GM10847 (cell line): Measurements from ENCODE around the gene TPK1.

Source experiments
- POLR2A ChIP-seq: IDR thresholded peaks from 2 replicates; pipeline ENCODE4 v1.6.1; 2011; ENCODE audit not compliant: insufficient read length; ENCODE audit errors: extremely low read depth

Gene TPK1

DNA sequence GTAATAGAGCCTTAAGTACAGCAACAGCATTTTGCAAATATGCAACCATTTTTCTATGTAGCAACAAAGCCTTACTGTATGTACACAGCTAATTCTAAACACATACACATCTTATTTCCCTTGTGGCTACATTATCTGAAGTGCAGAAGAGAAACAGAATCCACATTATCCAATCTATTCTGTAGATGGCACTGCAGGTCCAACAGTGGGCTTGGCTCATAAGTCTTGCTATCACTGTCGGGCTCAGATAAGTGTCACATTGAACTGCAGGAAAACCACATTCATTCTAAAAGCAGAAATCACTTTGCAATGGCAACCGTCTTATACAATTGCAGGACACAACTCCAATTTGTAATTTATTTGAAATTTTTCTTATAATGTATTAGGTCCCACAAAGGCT, 322.5 kb downstream of the TPK1 start:
- TF ChIP-seq POLR2A, result no peak

DNA sequence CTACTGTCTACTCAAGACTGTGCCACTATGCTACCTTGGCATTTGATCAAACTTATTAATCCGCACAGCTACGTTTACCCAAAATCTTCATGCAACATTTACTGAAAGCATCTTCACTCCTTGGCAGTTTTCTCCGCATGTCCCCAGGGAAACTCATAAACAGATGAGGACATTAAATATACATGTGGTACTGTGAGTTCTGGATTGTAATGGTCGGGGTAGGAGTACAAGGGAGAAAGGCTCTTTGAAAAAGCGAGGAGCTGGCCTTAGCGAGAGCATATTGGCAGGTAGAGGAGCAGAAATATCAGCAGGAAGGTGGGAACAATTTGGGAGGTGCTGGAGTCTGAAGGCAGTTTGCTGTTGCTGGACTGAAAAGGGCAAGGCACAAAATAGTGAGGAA, 325.2 kb downstream of the TPK1 start:
- no peak for TF ChIP-seq POLR2A

DNA sequence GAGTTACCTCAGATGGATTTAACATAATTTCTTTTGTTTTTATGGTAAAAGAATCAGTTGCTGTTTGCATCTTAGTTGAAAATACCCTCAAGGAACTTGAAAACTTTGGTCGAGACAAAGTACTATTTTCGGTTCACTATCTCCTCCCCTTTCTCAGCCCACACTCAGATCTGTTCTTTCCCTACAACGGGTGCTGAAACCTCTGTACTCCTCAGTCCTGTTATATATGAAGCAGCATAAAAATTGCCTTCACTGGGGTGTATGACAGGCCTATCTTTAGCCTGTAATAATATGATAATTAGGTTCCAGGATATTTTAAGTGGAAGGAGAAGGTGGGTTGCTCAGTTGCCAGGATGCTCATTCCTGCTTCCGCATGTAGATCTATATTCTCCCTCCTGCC, 327.2 kb downstream of the TPK1 start:
- no peak for TF ChIP-seq POLR2A

DNA sequence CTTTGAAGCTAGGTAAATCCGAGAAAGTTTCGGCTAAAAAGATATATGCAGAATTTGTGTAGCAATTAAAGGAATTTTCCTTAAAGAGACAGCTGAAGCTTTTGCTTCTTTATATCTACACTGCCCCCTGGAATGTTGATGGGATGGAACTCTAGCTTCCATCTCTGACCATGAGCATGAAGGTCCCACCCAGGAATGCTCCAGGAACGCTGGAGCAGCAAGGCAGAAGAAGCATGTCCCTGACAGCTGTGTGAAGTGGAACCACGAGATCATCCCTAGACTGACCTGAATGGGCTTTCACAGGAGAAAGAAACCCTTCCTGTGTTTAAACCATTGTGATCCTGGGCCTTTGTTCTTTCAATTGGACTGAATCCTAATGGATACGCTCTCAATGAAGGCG, 332.6 kb downstream of the TPK1 start:
- TF ChIP-seq POLR2A, result no peak

DNA sequence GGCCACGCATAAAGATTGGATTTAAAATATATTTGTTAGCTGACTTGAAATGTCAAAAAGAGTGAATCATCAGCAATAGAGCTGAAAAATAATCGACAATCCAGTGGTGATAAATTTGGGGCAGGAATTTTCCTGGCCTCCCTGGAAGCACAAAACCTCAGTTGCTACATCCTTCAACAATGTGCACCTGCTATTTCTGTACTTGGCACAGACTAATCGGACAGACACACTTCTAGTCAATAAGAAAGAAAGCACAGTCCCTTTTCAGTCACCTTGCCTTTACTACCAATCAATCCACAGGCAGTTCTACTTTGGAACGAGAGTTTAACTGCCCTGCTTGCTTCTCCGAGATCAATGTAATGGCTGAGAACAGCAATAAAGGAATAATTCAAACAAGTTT, 335.6 kb downstream of the TPK1 start:
- no peak for TF ChIP-seq POLR2A

DNA sequence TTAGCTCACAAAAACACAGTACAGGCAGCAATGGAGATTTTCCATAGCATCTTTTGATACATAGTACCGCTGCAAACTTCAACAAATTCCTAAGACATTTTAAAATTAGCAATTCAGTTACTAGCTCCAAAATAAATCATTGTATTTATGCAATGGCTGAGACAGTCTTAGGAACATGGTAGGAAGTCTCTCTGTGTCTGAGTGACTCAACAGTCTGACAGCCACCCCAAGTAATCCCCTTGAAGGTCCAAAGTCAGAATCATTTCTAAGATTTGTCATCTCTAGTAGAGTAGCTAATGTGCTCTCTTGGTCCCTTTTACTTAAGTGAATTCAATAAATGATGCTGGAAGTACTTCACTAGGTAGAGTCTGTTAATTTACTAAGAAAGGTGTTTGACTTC, 338.6 kb downstream of the TPK1 start:
- no peak for TF ChIP-seq POLR2A

DNA sequence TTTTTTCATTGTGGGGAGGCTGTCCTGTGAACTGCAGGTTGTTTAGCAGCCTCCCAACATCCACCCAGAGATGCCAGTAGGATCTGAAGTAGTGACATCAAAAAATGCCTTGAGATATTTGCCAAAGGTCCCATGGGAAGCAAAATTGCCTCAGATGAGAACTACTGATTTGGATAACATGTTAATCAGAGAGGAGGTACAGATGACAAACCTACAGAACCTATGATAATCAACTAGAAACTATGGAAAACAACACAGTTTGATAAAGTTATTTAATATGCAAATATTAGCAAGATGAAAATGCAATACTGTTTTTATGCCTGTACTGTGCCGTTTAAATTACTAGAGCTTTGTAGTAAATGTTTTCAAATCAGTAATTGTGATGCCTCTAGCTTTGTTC, 341.5 kb downstream of the TPK1 start:
- no peak for TF ChIP-seq POLR2A

DNA sequence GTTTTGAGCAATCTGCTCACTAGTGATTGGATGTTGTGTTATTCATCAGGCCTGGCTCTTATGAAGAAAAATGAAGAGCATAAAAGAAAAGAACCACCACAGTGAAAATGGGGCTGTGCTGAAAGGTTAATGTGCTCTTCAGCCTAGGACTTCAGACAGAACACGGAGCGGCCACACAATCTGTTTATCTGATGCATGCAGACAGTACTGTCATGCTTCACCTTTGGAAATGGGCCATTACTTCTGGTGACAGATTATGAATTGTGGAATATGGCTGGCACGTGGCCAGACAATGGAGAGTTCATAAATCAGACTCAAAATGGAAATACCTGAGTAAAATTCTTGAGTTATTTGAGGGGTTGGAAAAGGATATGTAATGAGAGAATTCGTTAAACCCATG, 346.3 kb downstream of the TPK1 start:
- no peak for TF ChIP-seq POLR2A

DNA sequence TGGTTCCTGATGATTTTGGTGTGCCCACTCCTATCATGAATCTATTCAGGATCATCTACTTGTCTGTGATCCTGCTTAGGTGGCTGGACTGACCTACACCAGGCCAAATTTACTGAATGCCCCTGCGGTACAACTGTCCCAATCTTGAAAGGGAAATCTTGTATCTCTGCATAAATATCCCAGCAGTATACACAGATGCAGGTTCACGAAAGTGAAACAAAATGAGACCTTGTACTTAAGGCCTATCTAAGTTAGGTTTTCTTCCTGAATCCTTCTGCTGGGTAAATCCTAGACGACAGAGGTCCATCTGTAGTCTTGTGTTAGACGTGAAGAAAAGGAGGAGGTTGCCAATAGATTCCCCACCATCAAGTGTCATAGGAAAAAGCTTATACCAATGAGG, 346.9 kb downstream of the TPK1 start:
- TF ChIP-seq POLR2A, result no peak

DNA sequence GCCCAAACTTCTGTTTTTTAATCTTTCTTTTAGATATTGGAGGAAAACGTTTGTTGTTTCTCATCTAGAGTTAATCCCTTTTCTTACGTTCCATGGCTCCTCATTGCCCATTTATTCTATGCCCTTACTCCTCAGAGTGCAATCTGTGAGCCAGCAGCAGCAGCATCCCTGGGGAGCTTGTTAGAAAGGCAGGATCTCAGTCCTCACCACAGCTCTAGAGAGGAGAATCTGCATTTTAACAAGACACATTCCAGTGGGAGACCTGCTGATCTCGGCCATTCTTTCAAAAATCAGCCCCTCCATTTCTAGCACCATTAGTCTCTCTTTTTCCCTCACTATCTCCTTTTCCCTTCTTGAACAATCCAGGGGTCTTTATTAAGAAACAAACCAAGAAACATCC, 348.0 kb downstream of the TPK1 start:
- TF ChIP-seq POLR2A, result no peak

DNA sequence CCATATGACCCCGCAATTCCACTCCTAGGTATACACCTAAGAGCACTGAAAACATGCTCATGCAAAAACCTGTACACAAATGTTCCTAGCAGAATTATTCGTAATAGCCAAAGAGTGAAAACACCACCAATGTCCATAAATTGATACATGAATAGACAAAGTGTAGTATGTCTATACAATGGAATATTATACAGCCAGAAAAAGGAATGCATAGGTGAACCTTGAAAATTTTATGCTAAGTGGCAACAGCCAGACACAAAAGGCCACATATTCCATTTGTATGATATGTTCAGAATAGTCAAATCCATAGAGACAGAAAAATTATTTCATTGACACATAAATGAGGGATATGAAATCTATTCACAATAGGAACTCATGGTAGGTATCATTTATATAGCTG, 351.4 kb downstream of the TPK1 start:
- TF ChIP-seq POLR2A, result no peak

DNA sequence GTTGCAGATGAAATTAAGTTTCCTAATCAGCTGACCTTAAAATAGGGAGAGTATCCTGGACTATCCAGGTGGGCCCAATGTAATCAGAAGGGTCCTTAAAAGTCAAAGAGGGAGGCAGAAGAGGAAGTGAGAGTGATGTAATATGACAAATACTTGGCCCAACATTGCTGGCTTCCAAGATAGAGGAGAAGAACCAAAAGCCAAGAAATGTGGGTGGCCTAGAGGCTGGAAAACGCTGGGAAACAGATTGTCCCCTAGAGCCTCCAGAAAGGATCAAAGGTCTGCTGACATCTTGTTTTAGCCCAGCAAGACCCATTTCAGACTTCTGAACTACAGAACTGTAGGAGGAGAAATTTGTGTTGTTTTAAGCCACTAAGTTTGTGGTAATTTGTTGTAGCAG, 352.7 kb downstream of the TPK1 start:
- TF ChIP-seq POLR2A, result no peak

DNA sequence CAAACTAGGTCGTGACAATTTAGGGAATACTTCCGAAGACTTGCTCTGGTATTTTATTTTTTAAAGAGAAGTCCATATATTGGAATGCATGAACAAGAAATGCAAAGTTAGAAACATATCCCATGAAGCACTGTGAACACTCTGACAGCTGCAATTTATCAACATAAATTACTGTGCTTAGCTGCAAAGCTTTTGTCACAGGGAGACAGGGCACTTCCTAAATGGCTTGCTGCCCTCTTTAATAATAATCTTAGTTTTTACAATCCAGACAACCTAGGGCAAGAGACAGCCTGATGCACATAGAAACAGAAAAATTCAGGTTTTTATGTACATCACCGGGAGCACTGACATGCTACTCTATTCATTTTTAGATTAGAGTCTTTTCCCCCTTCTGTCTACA, 354.0 kb downstream of the TPK1 start:
- no peak for TF ChIP-seq POLR2A

DNA sequence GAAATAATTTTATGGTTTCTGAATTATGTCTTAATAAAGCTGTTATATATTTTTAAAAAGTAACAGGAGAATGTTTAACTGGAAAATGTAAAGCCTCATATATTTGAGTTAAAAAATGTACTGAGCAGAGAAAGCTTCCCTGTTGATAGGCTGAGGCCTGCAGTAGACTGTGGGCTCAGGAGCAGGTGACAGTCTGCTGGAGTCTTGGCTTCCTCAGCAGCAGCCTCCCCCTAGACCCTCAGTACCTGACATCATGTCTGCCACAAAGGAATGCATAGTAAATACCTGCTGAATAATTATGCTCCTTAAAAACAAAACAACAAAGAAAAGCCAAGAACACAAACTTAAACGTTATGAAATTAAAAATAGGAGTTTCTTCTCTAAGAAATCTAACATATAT, 358.5 kb downstream of the TPK1 start:
- TF ChIP-seq POLR2A, result no peak

DNA sequence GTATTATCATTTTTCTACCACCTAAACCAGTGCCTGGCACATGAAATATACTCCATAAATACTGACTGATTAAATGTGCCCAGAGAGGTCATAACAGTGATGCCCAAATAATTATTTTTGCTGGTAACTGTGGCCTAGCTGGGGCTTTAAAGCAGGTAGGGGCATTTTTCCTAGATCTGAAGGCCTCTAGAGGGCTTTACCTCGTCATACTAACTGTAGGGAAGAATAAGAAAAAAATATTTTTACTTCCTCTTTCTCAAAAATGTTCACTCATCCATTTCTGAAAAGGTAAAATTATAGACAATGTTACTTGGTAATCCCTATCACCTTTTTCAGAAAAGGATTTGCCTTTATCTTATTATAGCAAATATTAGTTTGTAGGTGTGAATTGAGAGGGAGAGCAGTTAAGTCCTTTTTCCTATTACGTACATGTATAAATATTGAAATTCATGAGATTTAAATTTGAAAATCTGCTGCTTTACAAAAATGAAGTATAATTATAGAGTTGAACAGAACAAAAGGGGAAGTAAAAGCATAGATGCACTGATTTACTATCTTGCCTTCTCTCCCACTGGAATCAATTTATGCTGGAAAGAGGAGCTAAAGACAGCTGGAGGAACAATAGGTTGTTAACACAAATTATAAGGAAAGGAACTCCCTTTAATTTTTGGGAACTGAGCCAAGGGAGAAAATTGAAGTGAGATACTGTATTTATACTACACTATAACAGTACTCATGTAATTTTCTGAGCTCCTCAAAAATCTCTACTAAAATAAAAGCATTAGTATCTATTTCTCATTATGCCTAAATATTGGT, 360.8 kb downstream of the TPK1 start:
- no peak for TF ChIP-seq POLR2A

DNA sequence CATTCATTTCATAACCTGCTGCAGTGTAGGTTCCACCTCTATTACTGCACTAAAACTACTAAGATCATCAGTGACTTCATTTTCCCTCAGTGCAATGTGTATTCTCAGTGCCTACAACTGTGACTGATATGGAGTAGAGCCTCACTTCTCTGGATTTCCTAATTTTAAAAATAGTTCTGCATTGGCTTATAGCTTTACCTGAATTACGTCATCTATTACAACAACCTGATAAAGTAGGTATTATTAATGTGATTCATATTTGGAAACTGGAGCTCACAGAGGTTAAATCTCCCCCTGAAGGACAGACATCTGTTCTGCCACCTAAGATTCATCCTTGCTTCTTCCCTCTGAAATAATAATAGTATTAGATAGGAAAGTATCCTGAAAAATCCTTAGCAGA, 361.5 kb downstream of the TPK1 start:
- TF ChIP-seq POLR2A, result no peak

DNA sequence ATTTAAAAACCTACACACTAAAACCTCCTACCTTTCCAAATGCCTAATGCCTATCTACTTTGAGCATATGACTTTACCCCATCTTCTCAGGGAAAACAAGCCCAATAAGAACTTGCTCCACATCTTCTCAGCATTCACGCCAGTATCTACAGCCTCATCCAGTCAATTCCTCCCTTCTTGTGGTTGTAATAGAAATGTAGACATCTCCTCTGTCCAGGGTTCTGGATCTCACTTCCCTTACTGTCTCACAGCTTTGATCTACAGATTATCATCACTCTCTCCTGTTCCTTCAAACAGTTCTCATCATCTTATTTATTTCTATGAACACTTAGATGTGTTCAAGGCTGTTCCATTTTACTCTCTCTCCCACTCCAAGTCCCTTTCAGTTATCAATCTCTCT, 361.9 kb downstream of the TPK1 start:
- no peak for TF ChIP-seq POLR2A

DNA sequence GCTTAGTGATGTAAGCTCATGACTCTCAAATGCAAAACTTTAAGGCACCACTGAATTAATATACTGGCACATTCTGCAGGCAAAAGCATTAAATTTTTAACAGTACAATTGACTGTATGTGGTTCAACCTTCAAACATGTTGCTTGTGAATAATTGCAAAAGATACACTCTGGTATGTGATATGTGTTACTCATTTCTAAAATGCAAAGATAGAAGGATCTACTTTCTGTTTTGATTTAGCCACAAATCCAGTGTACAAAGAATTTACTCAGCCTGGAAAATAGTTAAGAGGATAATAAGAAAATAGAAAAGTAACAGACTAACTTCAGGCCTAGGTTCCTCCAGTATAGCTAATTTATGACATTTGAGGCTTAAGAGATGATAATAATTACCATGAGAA, 365.8 kb downstream of the TPK1 start:
- TF ChIP-seq POLR2A, result no peak
